Natural killer cell treated with Interleukin-12 subunit alpha and Interleukin-12 subunit beta and Interleukin-15 and Interleukin-18, amount 100 ng/mL, for 72 hours (primary cell): Measurements from ENCODE around the gene KIF2C. TPM values are rescaled to one million over a fixed set of nuclear protein-coding genes. Genes with fewer than 3 reads are reported as not detected.
"Not testable (repeated sequence)": the region's sequence is repeated elsewhere in the genome, so short reads cannot be mapped to it uniquely, and the experiment has no call there.

Experiments
- ATAC-seq, 2 donors: fragments of 150-1000 bp; cut with Tn5 transposase in 1 of 2; sonication (Bioruptor Pico), chemical (Tn5 transposase) in 1 of 2; 2 replicates each; pipeline ENCODE4 v1.10.0; 2021
- DNase-seq: peaks from one replicate; pipeline ENCODE4 v3.0.0; 2022; ENCODE audit warnings: low spot score
- H3K27ac Mint-ChIP-seq, 2 donors: 1 replicate in 1 of 2; 2 replicates in 1 of 2; pipeline ENCODE4 v1.8.0; 2022; ENCODE audit warnings: mixed read lengths in 2 of 2, mild to moderate bottlenecking in 1 of 2, moderate library complexity in 1 of 2
- H3K27me3 Mint-ChIP-seq, 2 donors: 1 replicate in 1 of 2; 2 replicates in 1 of 2; pipeline ENCODE4 v1.8.0; 2022; ENCODE audit warnings: mixed read lengths in 2 of 2
- H3K36me3 Mint-ChIP-seq: one replicate; pipeline ENCODE4 v1.8.0; 2022; ENCODE audit warnings: mixed read lengths
- H3K4me1 Mint-ChIP-seq, 2 donors: 1 replicate in 1 of 2; 2 replicates in 1 of 2; pipeline ENCODE4 v1.8.0; 2022; ENCODE audit warnings: low read depth in 2 of 2, mixed read lengths in 2 of 2, mild to moderate bottlenecking in 1 of 2
- H3K4me3 Mint-ChIP-seq: one replicate; pipeline ENCODE4 v1.8.0; 2022; ENCODE audit warnings: mixed read lengths
- H3K9me3 Mint-ChIP-seq: 2 replicates; pipeline ENCODE4 v1.8.0; 2022; ENCODE audit warnings: mixed read lengths
- total RNA-seq, 2 donors: library from RNA; stranded (reverse); gene quantifications; one replicate each; pipeline ENCODE4 v1.2.3, GENCODE V29; 2022

Gene KIF2C
- total RNA-seq, result 10 to 100 TPM; 44.5 to 97.0 TPM

GRCh38 chr1:44739307-44740178 is at the start of gene KIF2C:
Gene KIF2C, plus strand, starts transcription at chr1:44739837. Its CDS starts 96 bp downstream, at chr1:44739933.
- H3K9me3 Mint-ChIP-seq, result no peaks in the 10 kb centered on the region
- peak; percentile 96 for DNase-seq
- H3K4me3 Mint-ChIP-seq, result peak within 1 kb of the TSS; percentile 99
- no peaks in the 10 kb centered on the region for H3K27me3 Mint-ChIP-seq
- H3K4me1 Mint-ChIP-seq, result peaks cover 11 to 16% of the 10 kb centered on the region in 2 donors
- H3K27ac Mint-ChIP-seq, result peak within 1 kb of the TSS; percentile 90 to 94
- H3K36me3 Mint-ChIP-seq, result peaks cover 6% of the 10 kb centered on the region
- peak; percentile 100 for ATAC-seq

GRCh38 chr1:44693159-44693558 is 46.5 kb upstream of the KIF2C start:
- Mint-ChIP-seq H3K27me3 (peaks cover 0 to 13% of the 10 kb centered on the region in 2 donors), H3K36me3 (no peaks in the 10 kb centered on the region), H3K4me3 (no peak overlapping the region), H3K27ac (no peak overlapping the region), H3K4me1 (peaks cover 15 to 17% of the 10 kb centered on the region in 2 donors), H3K9me3 (no peaks in the 10 kb centered on the region)
- DNase-seq (no peak), ATAC-seq (peak in 1 of 2 donors; percentile 39)

- Mint-ChIP-seq H3K27ac (no peak overlapping the region), H3K4me1 (peaks cover 15 to 17% of the 10 kb centered on the region in 2 donors), H3K27me3 (peaks cover 0 to 7% of the 10 kb centered on the region in 2 donors), H3K36me3 (no peaks in the 10 kb centered on the region), H3K4me3 (no peak overlapping the region), H3K9me3 (no peaks in the 10 kb centered on the region)
- DNase-seq (no peak), ATAC-seq (no peak)
Observed at GRCh38 chr1:44693900-44694299, 45.7 kb upstream of the KIF2C start.

- DNase-seq (no peak), ATAC-seq (no peak)
- Mint-ChIP-seq H3K36me3 (no peaks in the 10 kb centered on the region), H3K27me3 (peaks cover 0 to 7% of the 10 kb centered on the region in 2 donors), H3K4me1 (peaks cover 15 to 17% of the 10 kb centered on the region in 2 donors), H3K27ac (no peak overlapping the region), H3K4me3 (no peak overlapping the region), H3K9me3 (no peaks in the 10 kb centered on the region)
Observed at GRCh38 chr1:44694863-44695478, 44.7 kb upstream of the KIF2C start.

- Mint-ChIP-seq H3K4me3 (no peak overlapping the region), H3K27me3 (peaks cover 0 to 7% of the 10 kb centered on the region in 2 donors), H3K4me1 (peaks cover 15 to 17% of the 10 kb centered on the region in 2 donors), H3K9me3 (no peaks in the 10 kb centered on the region), H3K27ac (peak overlapping the region in 1 of 2 donors; percentile 70), H3K36me3 (no peaks in the 10 kb centered on the region)
- ATAC-seq (no peak), DNase-seq (no peak)
Observed at GRCh38 chr1:44695671-44696070, 44.0 kb upstream of the KIF2C start.

DNA sequence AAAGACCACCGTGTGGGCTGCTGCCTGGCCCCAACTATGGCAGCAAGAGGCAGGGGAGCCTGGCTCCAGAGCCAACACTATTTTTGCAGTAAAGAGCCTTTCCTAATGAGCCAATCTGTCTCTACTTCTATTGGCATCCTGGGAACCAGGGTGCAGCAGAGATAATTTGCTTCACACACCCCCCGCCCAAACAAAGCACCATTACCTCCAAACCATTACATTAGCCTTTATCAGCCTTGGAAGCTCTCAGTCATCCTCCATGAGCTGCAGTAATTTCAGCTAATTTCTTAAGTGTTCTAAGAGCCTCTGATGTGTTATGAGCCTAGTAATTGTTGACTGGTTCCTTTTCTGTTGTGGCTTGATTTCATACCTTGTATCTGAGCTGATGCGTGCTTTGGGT is 43.5 kb upstream of the KIF2C start:
- peak overlapping the region; percentile 81 to 92 for H3K27ac Mint-ChIP-seq
- DNase-seq, result no peak
- H3K27me3 Mint-ChIP-seq, result peaks cover 0 to 7% of the 10 kb centered on the region in 2 donors
- no peak for ATAC-seq
- no peaks in the 10 kb centered on the region for H3K9me3 Mint-ChIP-seq
- peaks cover 15 to 17% of the 10 kb centered on the region in 2 donors for H3K4me1 Mint-ChIP-seq
- H3K4me3 Mint-ChIP-seq, result no peak overlapping the region
- H3K36me3 Mint-ChIP-seq, result no peaks in the 10 kb centered on the region

DNA sequence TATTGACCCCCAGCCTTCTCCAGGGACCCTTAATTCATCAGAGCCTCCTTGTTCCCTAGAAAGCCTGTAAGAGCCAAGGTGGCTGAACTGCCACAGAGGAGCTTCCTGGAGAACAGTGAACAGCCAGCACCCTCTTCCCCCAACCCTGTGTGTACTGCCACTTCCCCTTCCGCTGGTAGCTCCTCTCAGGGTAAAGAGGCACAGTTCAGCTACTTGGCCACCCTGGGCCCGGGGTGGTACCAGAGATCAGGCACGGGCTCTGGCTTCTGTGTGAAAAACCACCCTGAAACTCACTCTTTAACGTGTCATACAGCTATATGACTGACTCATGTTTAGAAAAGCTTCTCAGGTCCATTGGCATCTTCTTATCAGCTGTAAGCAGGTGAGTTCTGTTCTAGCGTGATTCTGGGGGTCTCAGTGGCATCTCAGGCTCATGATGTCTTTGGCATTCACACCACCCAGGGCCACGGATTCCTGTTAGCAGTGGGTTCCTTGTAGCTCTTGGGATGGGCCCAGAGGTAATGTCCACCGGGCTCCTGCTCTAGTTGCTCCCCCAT is 42.8 kb upstream of the KIF2C start:
- no peaks in the 10 kb centered on the region for H3K9me3 Mint-ChIP-seq
- peak; percentile 67 for DNase-seq

DNA sequence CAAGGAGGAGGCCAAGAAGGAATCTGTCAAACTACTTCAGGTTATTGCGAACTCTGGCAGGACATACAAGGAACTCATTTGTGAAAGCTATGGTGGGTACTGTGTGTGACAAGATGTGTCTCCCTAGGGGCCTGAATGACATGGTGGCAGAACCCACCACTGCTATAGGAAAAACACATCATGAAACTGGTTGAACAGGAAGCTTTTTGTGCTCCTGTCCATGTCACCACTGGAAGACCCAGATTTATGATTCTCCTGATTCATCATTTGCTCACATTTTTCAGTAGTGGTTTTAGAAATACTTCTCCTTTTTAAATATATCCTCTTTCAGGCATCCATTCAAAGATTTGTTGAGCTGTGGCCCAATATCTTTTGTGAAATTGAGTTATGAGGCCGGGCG is 41.5 kb upstream of the KIF2C start:
- H3K27me3 Mint-ChIP-seq, result no peaks in the 10 kb centered on the region
- no peak overlapping the region for H3K27ac Mint-ChIP-seq
- DNase-seq (no peak), ATAC-seq (no peak)
- H3K9me3 Mint-ChIP-seq, result no peaks in the 10 kb centered on the region
- no peak overlapping the region for H3K4me3 Mint-ChIP-seq
- peaks cover 15 to 17% of the 10 kb centered on the region in 2 donors for H3K4me1 Mint-ChIP-seq
- no peaks in the 10 kb centered on the region for H3K36me3 Mint-ChIP-seq

More for the DNA sequence above, 42.8 kb upstream of the KIF2C start:
- peak overlapping the region; percentile 81 to 92 for H3K27ac Mint-ChIP-seq
- H3K4me1 Mint-ChIP-seq, result peaks cover 15 to 17% of the 10 kb centered on the region in 2 donors
- H3K4me3 Mint-ChIP-seq, result peak overlapping the region; percentile 53
- no peaks in the 10 kb centered on the region for H3K36me3 Mint-ChIP-seq
- ATAC-seq, result peak; percentile 83 to 90
- no peaks in the 10 kb centered on the region for H3K27me3 Mint-ChIP-seq

- H3K27me3 Mint-ChIP-seq, H3K27ac Mint-ChIP-seq, ATAC-seq, H3K4me3 Mint-ChIP-seq, H3K36me3 Mint-ChIP-seq, DNase-seq, H3K9me3 Mint-ChIP-seq: not testable (repeated sequence)
- H3K4me1 Mint-ChIP-seq, result peaks cover 15 to 17% of the 10 kb centered on the region in 2 donors
Observed at GRCh38 chr1:44699375-44699774, 40.3 kb upstream of the KIF2C start.

DNA sequence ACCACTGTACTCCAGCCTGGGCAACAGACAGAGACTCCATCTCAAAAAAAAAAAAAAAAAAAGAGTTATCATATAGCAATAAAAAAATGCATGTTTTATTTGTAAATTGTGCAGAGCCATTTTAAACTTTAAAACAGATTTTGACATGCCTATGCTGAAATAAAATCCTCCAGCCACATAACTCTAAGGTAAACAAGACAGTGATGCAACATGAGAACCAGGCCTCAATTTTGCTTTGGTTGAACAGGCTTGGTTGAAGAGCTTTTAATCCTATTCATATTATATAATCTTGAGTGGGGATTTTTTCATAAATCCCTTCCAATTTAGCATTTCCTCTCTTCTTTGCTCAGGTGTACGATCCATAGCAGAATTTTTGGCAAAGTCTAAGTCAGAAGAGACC is 39.1 kb upstream of the KIF2C start:
- DNase-seq (no peak), ATAC-seq (no peak)
- Mint-ChIP-seq H3K27me3 (no peaks in the 10 kb centered on the region), H3K36me3 (no peaks in the 10 kb centered on the region), H3K4me3 (no peak overlapping the region), H3K4me1 (peaks cover 15 to 17% of the 10 kb centered on the region in 2 donors), H3K9me3 (no peaks in the 10 kb centered on the region), H3K27ac (no peak overlapping the region)

DNA sequence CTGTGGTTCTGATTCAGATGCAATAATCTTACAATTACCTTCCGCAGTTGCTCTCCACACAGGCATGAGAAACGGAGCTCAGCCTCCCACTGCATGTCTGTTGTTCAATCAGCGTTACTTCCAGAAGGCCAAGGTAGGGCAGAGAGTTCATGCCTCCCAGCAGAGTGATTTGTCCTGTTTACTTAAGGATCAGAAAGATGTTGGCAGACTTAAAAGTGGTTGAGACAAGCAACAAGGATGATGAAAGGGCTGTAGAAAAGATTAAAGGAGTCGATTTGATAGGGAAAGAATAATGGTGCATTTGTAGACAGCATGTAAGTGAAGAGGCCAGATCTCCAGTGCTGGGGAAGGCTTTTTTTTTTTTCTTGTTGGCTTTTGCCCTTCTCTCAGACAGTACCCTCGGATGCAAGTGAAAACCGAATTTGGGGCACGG is 38.5 kb upstream of the KIF2C start:
- Mint-ChIP-seq H3K36me3 (no peaks in the 10 kb centered on the region), H3K27ac (no peak overlapping the region), H3K27me3 (no peaks in the 10 kb centered on the region), H3K4me1 (peaks cover 15 to 17% of the 10 kb centered on the region in 2 donors), H3K9me3 (no peaks in the 10 kb centered on the region), H3K4me3 (no peak overlapping the region)
- no peak for ATAC-seq
- DNase-seq, result no peak

- ATAC-seq (no peak), DNase-seq (no peak)
- Mint-ChIP-seq H3K4me3 (no peak overlapping the region), H3K4me1 (peaks cover 4 to 7% of the 10 kb centered on the region in 2 donors), H3K36me3 (no peaks in the 10 kb centered on the region), H3K9me3 (no peaks in the 10 kb centered on the region), H3K27ac (no peak overlapping the region), H3K27me3 (peaks cover 0 to 3% of the 10 kb centered on the region in 2 donors)
Observed at GRCh38 chr1:44705470-44705869, 34.2 kb upstream of the KIF2C start.

DNA sequence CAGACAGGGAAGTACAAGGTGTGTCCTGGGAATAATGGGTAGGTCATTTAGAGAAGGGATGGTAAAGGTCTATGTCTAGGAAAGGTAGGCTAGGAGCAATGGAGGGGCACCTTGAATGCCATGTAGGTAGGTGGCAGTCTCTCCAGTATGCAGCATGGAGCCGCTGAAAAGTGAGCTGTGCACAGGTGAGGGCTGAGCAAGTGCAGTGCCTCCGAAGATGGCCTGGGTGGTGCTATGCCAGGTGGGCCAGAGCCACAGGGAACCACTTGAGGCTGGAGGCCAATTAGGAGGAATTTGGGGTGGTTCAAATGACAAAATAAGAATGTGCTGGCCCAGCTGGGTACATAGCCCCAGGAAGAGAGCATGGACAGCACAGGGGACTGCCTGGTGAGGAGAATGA is 33.7 kb upstream of the KIF2C start:
- Mint-ChIP-seq H3K27ac (no peak overlapping the region), H3K4me3 (no peak overlapping the region)

More for the DNA sequence above, 33.7 kb upstream of the KIF2C start:
- no peaks in the 10 kb centered on the region for H3K9me3 Mint-ChIP-seq
- H3K4me1 Mint-ChIP-seq, result peaks cover 4 to 7% of the 10 kb centered on the region in 2 donors
- H3K27me3 Mint-ChIP-seq, result peaks cover 0 to 3% of the 10 kb centered on the region in 2 donors
- ATAC-seq (peak in 1 of 2 donors; percentile 46), DNase-seq (no peak)
- no peaks in the 10 kb centered on the region for H3K36me3 Mint-ChIP-seq
